Measurements from ENCODE around the gene GMPPA.

Gene GMPPA

DNA sequence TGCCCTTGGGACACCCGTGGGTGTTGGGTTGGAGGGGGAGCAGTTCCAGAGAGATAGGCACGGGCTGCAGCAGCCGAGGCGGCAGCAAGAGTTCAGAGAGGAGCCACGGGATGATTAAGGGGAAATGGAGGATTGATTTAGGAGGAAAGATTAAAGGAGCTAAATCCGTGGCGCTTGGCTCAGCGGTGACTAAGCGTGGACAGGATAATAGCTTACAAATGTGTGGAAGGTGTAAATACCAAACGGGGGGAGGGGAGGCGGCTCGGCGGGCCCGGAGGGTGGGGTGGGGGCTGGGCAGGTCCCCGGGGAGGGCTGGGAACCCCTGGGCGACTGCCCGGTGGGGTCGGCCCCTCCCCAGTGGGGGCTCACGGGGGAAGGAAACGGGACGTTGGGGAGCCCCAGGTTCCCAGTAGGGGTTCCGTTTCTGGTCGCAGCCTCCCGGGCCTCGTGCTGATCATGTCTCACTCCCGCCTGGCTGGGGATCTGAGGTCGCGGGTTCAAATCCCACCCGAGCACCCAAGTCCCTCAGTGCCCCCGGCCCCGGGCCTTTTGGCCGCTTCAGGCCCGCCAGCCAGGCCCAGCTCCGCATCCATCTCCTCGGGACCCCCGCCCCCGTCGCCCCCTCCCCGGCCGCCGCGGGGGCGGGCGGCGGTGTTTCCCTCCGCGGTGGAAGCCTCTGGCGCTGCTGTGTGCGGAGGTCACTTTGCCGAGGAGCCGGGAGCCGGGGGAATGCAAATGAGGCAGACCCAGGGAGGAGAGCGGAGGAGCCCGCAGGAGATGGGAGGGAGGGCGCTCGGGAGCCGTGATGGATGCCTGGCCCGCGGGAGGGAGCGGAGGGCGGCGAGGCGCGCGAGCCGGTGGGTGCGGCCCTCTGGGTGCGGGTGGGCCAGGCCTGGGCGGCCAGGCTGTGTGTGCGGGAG, 23.7 kb downstream of the GMPPA start:
- no peak for DNase-seq

- no peak for DNase-seq
Observed at GRCh38 chr2:219523031-219523671, 24.5 kb downstream of the GMPPA start.

- DNase-seq: no peak
Observed at GRCh38 chr2:219524817-219525216, 26.1 kb downstream of the GMPPA start.

DNA sequence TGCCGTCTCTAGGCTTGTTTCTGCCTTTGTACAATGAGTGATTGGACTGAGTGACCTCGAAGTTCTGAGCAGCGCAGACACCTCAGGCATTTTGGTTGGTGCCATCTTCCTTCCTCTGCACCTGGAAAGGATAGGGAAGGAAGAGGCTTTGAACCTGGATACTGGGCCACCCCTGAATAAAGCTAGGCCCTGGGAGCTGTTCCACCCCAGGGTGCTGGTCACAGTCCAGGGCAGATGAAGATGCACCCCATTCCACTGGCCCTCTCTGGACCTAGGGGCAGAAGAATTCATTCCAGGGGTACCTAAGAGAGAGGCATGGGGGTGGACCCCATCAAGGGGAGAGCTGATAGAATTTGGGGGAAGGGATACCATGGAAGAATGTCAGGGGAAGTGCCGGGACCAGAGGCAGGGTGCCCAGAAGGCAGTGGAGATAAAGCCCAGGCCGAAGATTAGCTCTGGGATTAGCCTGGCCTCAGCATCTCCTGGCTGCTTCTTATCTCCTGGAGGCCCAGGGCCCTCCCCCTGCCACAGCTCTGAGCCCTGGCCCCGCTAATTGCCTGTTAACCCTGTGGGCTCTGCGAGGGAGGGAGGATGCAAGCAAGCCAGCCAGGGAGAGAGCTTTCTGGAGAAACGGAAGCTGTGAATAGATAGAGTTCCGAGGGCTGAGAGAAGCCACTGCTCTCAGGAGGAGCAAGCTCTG, 27.0 kb downstream of the GMPPA start:
- DNase-seq: no peak

- no peak for DNase-seq
Observed at GRCh38 chr2:219526320-219527075, 27.8 kb downstream of the GMPPA start.

- no peak for DNase-seq
Observed at GRCh38 chr2:219527076-219527394, 28.3 kb downstream of the GMPPA start.

DNA sequence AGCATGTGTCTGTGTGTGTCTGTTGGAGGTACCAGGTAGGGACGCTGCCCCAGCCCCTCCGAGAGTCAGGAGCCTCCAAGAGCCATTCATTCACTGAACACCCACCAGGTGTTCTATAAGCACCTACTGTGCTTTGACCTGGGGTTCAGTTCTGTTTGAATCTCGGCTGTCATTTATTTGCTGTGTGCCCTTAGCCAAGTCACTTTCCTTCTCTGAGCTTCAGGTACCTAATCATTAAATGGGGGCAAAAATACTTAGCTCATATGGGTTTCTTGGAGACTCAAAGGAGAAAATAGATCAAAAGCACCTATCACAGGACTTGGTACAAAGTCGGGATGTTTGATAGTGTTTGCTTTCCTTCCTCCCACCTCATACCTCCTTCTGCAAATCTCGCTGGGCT, 28.8 kb downstream of the GMPPA start:
- DNase-seq: no peak

GRCh38 chr2:219530048-219530963, 31.6 kb downstream of the GMPPA start:
- no peak for DNase-seq

- DNase-seq: no peak
Observed at GRCh38 chr2:219531639-219532377, 33.1 kb downstream of the GMPPA start.

DNA sequence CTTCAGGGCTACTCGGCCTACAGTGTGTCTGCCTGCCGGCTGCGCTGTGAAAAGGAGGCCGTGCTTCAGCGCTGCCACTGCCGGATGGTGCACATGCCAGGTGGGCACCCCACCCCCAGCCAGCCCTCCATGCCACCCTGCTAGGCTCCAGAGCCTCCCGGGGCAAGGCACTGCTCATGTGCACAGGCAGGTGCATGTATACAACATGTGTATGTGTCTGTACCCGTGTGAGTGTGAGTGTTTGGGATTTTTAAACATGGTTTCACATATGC, 33.6 kb downstream of the GMPPA start:
- DNase-seq: no peak

- no peak for DNase-seq
Observed at GRCh38 chr2:219533930-219534661, 35.4 kb downstream of the GMPPA start.

- no peak for DNase-seq
Observed at GRCh38 chr2:219536425-219536824, 37.7 kb downstream of the GMPPA start.

GRCh38 chr2:219536967-219537366, 38.3 kb downstream of the GMPPA start:
- no peak for DNase-seq

- DNase-seq: no peak
Observed at GRCh38 chr2:219537657-219538488, 39.2 kb downstream of the GMPPA start.

- DNase-seq: no peak
Observed at GRCh38 chr2:219538504-219538951, 39.8 kb downstream of the GMPPA start.

DNA sequence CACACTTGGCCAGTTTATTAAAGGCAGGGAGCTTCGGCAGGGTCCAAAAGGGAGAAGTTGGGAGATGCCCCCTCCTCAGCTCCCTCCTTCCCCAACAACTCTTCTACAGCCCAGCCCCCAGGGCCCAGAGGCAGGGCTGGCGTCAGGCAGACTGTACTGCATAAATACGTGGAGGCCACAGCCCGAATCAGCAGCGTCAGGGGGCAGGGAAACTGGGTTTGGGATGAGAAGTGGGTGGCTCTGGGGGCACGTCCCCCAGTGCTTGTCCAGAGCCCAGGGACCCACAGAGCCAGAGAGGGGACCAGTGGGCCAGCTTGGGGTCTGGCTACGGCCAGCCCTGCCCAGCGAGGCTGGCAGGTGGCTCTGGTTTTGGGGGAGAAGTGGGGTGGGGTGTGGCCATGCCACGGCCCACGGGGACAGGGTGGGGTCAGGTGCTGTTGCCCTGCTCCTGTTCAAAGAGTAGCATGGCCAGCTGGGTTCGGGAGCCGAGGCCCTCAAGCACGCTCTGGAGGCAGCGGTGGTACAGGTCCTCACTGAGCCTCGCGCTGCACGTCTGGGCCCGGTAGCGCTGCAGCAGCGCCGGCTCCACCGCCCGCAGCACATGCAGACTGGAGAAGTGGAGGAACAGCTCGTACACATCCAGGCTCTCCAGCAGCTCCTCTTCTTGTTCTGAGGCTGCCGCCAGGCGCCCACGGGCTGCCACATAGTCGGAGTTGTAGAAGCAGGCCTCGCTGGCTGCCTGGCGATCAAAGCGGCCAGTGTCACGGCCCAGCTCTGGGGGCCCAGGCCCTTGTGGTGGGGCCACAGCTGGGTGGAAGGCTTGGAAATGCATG, 40.5 kb downstream of the GMPPA start:
- DNase-seq: no peak

GRCh38 chr2:219539926-219540678, 41.4 kb downstream of the GMPPA start:
- no peak for DNase-seq
